GM23338 (cell line): ENCODE data around the gene BLTP3B. TPM values are rescaled to one million over a fixed set of nuclear protein-coding genes. Genes with fewer than 3 reads are reported as not detected.

Source experiments
- ATAC-seq: fragments of 200-7000 bp; cut with Tn5 transposase; 3 replicates; pipeline ENCODE4 v1.9.1; 2020
- DNase-seq: peaks from one replicate; pipeline ENCODE4 v3.0.0-alpha.2; 2015; ENCODE audit warnings: low spot score
- H2AFZ ChIP-seq: fragments of 200-600 bp; sonication (generic); 2 replicates; pipeline ENCODE4 v1.8.0; 2016; ENCODE audit warnings: antibody characterized with exemption, mild to moderate bottlenecking, moderate library complexity
- H3F3A ChIP-seq: fragments of 200-600 bp; sonication (generic); replicated peaks from 2 replicates; pipeline ENCODE4 v1.8.0; 2017; ENCODE audit warnings: antibody characterized with exemption, mixed run types, low read depth
- H3K27ac ChIP-seq: fragments of 200-600 bp; sonication (generic); 2 replicates; pipeline ENCODE4 v1.6.1; 2016; ENCODE audit warnings: low read depth
- H3K27me3 ChIP-seq: fragments of 200-600 bp; sonication (generic); 2 replicates; pipeline ENCODE4 v1.8.0; 2016; ENCODE audit warnings: mild to moderate bottlenecking, mixed run types, moderate library complexity; ENCODE audit not compliant: insufficient read depth
- H3K36me3 ChIP-seq: fragments of 200-600 bp; sonication (generic); 2 replicates; pipeline ENCODE4 v1.8.0; 2016; ENCODE audit warnings: mild to moderate bottlenecking; ENCODE audit not compliant: insufficient read depth
- H3K4me1 ChIP-seq: fragments of 200-600 bp; sonication (generic); 2 replicates; pipeline ENCODE4 v1.8.0; 2016; ENCODE audit warnings: mild to moderate bottlenecking, moderate library complexity; ENCODE audit not compliant: insufficient read depth
- H3K4me2 ChIP-seq: fragments of 200-600 bp; sonication (generic); 2 replicates; pipeline ENCODE4 v1.7.1; 2017; ENCODE audit warnings: mixed run types
- H3K4me3 ChIP-seq: fragments of 200-600 bp; sonication (generic); 2 replicates; pipeline ENCODE4 v1.6.1; 2016; ENCODE audit warnings: mixed run types
- H3K79me2 ChIP-seq: fragments of 200-600 bp; sonication (generic); replicated peaks from 2 replicates; pipeline ENCODE4 v1.8.0; 2017; ENCODE audit warnings: mild to moderate bottlenecking; ENCODE audit not compliant: insufficient read depth
- H3K9me2 ChIP-seq: fragments of 200-600 bp; sonication (generic); 2 replicates; pipeline ENCODE4 v1.8.0; 2017; ENCODE audit not compliant: insufficient read depth
- H4K20me1 ChIP-seq: fragments of 200-600 bp; sonication (generic); replicated peaks from 2 replicates; pipeline ENCODE4 v1.8.0; 2017; ENCODE audit warnings: mild to moderate bottlenecking; ENCODE audit not compliant: insufficient read depth
- H3K27ac Mint-ChIP-seq: 2 replicates; pipeline ENCODE4 v1.8.0; 2020; ENCODE audit warnings: inconsistent platforms, mild to moderate bottlenecking, moderate library complexity, mixed read lengths
- H3K27me3 Mint-ChIP-seq: 3 replicates; pipeline ENCODE4 v1.8.0; 2022; ENCODE audit warnings: low read depth, mild to moderate bottlenecking, moderate library complexity, mixed read lengths, inconsistent platforms; ENCODE audit not compliant: insufficient read depth, poor library complexity
- H3K36me3 Mint-ChIP-seq: 3 replicates; pipeline ENCODE4 v1.8.0; 2021; ENCODE audit warnings: low read depth, mild to moderate bottlenecking, inconsistent platforms, moderate library complexity, mixed read lengths
- H3K4me1 Mint-ChIP-seq: 3 replicates; pipeline ENCODE4 v1.8.0; 2020; ENCODE audit warnings: mild to moderate bottlenecking, inconsistent platforms, mixed read lengths
- H3K4me3 Mint-ChIP-seq: 3 replicates; pipeline ENCODE4 v1.8.0; 2021; ENCODE audit warnings: moderate library complexity, mild to moderate bottlenecking, inconsistent platforms, mixed read lengths
- H3K9me3 Mint-ChIP-seq: 3 replicates; pipeline ENCODE4 v1.8.0; 2020; ENCODE audit warnings: moderate library complexity, mild to moderate bottlenecking, inconsistent platforms, mixed read lengths
- CTCF ChIP-seq, 2 experiments: fragments of 200-600 bp in 1 of 2; sonication (generic) in 1 of 2; conservative IDR thresholded peaks; 2 replicates each; pipeline versions ENCODE4 v1.5.1 to v1.6.1; 2016 to 2017; ENCODE audit warnings: antibody characterized with exemption in 2 of 2, low read depth in 2 of 2, mild to moderate bottlenecking in 2 of 2, moderate library complexity in 1 of 2
- ETS1 ChIP-seq: IDR thresholded peaks from 2 replicates; pipeline ENCODE4 v1.6.1; 2016; ENCODE audit warnings: antibody characterized with exemption
- EZH2 ChIP-seq: fragments of 200-600 bp; sonication (generic); IDR thresholded peaks from one replicate; pipeline ENCODE4 v1.8.0; 2017; ENCODE audit warnings: antibody characterized with exemption, mild to moderate bottlenecking, low read depth; ENCODE audit not compliant: unreplicated experiment
- POLR2AphosphoS5 ChIP-seq: IDR thresholded peaks from 2 replicates; pipeline ENCODE4 v1.6.1; 2016; ENCODE audit warnings: antibody characterized with exemption, low read depth
- STAT1 ChIP-seq: IDR thresholded peaks from one replicate; pipeline ENCODE4 v1.6.1; 2016; ENCODE audit warnings: antibody characterized with exemption; ENCODE audit not compliant: unreplicated experiment
- ZNF114 ChIP-seq: fragments of 250-450 bp; sonication (Bioruptor Pico); IDR thresholded peaks from 2 replicates; pipeline ENCODE4 v1.5.0; 2020; ENCODE audit warnings: mild to moderate bottlenecking, moderate library complexity
- ZNF331 ChIP-seq: fragments of 250-450 bp; sonication (Bioruptor Pico); IDR thresholded peaks from 2 replicates; pipeline ENCODE4 v1.5.0; 2020; ENCODE audit warnings: low read depth, mild to moderate bottlenecking, moderate library complexity
- ZNF462 ChIP-seq: fragments of 250-450 bp; sonication (Bioruptor Pico); IDR thresholded peaks from 2 replicates; pipeline ENCODE4 v1.5.0; 2020; ENCODE audit warnings: mild to moderate bottlenecking, moderate library complexity
- polyA plus RNA-seq: library from polyadenylated mRNA; unstranded; fragments of >200 nt; fragmentation: Nextera tagmentation; extraction: Ambion mirVana; gene quantifications from 2 replicates; pipeline ENCODE4 v1.2.1, GENCODE V29; 2016
- total RNA-seq: library from RNA; depleted of rRNA; stranded (reverse); fragments of >200 nt; shearing (Covaris generic); gene quantifications from 2 replicates; pipeline ENCODE4 v1.2.3, GENCODE V29; 2014

Gene BLTP3B
- total and polyA plus RNA-seq, 2 experiments from 2014 or later = 11.2 to 35.8 TPM

GRCh38 chr12:100156731-100157426 is 14.2 kb upstream of the BLTP3B start (continued):
- TF ChIP-seq ETS1 = no peak
- TF ChIP-seq POLR2AphosphoS5 = no peak
- no peak for TF ChIP-seq ZNF331 (CRISPR knock-in tag)
- TF ChIP-seq STAT1 = no peak
- no peak for TF ChIP-seq ZNF114
- no peak for TF ChIP-seq EZH2

GRCh38 chr12:100154474-100155247 is 12.0 kb upstream of the BLTP3B start:
- Histone ChIP-seq H3K9me2 (0 out of 2 replicates have a peak, but pooled peaks cover 2% of the 10 kb centered on the region), H3K79me2 (no peaks in the 10 kb centered on the region), H3K4me2 (no peak overlapping the region), H3K36me3 (no peaks in the 10 kb centered on the region), H3K4me3 (no peak overlapping the region), H3K27ac (peak overlapping the region; percentile 45; the same call in 1 of the 2 replicates), H4K20me1 (no peaks in the 10 kb centered on the region), H3F3A (peaks cover 6% of the 10 kb centered on the region; the same call in 1 of the 2 replicates), H2AFZ (no peak overlapping the region), H3K27me3 (no peaks in the 10 kb centered on the region), H3K4me1 (peaks cover 32% of the 10 kb centered on the region)
- Mint-ChIP-seq H3K4me1 (peaks cover 28% of the 10 kb centered on the region), H3K4me3 (no peak overlapping the region), H3K36me3 (peaks cover 18% of the 10 kb centered on the region), H3K9me3 (peaks cover 11% of the 10 kb centered on the region), H3K27ac (peak overlapping the region; percentile 82), H3K27me3 (peaks cover 5% of the 10 kb centered on the region)
- DNase-seq (peak; percentile 96), ATAC-seq (peak; percentile 76)
- TF ChIP-seq STAT1 (no peak), ZNF462 (CRISPR knock-in tag) (0 out of 2 replicates have a peak, but pooled peaks have one; percentile 57), CTCF (conservative IDR thresholded peaks at IDR 0.05; ENCODE audit: low read depth in 2 of 2) (peak; percentile 93 to 95)
